NCI-H1048 (cell line): ENCODE results near the gene HPCAL1.

Experiments used
- DNase-seq: peaks from one replicate; lab custom pipeline; 2025; lab: John Stamatoyannopoulos, UW

The HPCAL1 gene

GRCh38 chr2:10337449-10338269 lies 35.0 kb downstream of the HPCAL1 start:
- no peak for DNase-seq

DNA sequence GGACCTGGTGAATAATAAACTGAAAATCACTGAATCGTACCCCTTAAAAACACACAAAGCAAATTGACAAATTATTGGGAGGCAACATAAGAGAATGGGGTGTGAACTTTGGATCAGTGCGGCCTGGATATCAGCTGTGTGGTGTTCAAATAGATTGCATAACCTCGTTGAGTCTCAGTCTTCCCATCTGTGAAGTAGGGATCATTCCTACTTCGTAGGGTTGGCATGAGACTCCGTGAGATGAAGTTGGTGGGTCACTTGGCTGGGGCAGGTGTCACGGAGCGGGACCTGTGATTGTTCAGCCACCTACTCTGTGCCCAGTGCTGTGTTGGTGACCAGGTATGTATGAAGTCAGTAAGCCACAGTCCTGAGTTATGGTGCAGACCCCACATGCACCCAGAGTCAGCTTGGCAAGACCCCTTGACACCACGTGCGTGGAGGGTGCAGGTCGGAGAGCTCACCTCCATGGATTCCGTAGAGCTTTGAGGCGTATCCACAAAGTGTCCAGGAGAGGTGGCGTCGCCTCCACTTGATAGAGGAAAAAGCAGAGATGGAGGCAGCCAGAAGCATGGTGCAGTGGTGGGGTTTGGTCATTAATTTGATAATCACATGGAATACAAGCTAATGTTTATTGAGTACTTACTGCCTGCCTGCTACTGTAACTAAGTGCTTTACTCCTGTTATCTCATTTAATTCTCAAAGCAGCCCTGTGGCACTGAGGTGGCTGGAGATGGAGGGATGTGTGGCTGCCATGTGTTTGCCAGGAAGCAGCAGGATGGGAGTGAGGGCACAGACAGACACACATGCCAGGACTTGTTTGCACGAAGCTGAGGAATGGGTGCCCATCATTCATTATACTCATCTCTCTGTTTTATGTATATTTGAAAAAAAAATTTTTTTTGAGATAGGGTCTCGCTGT lies 35.8 kb downstream of the HPCAL1 start:
- no peak for DNase-seq

DNA sequence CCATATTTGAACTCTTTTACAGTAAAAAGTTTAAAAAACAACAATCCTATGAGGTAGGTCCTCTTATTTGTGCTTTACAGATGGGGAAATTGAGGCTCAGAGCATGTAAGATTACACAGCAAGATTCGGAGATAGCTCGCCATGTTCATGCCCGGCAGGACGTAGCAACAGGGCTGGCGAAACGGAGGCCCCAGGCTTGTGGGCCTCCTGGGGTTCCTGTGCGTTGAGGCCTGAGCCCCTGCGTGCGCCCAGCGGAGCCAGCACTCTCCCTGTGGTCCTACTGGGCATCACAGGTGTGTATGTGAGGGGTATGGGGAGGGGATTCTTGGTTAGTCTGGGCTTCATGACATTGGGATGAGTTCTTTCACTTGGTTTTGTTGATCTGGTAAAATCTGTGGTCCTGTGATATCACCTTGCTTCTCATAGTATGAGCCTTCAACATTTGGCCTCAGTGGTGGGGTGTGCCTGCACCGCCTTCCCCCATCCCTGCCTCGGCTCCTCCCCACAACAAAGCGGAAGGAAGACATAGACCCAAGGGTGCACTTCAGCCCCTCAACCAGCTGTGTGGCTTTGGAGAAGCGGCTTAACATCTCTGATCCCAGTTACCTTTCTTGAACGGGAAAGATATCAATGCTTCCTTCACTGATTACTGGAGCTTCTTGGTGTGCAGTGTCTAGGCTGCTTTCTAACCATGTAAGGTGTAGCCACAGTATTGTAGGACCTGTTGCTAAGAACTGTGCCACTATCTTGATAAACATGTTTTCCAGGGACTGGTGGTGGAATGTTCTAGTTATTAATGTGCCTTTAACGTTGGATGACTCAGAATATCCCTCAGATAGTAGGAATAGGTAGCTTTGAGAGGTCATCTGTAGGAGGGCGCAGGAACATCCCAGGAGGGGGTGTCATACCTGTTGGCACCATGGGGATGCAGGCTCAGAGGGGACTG lies 37.2 kb downstream of the HPCAL1 start:
- DNase-seq = no peak

GRCh38 chr2:10340593-10340975 lies 37.9 kb downstream of the HPCAL1 start:
- DNase-seq = no peak

- DNase-seq = no peak
Observed at GRCh38 chr2:10341193-10341592, 38.5 kb downstream of the HPCAL1 start.

DNA sequence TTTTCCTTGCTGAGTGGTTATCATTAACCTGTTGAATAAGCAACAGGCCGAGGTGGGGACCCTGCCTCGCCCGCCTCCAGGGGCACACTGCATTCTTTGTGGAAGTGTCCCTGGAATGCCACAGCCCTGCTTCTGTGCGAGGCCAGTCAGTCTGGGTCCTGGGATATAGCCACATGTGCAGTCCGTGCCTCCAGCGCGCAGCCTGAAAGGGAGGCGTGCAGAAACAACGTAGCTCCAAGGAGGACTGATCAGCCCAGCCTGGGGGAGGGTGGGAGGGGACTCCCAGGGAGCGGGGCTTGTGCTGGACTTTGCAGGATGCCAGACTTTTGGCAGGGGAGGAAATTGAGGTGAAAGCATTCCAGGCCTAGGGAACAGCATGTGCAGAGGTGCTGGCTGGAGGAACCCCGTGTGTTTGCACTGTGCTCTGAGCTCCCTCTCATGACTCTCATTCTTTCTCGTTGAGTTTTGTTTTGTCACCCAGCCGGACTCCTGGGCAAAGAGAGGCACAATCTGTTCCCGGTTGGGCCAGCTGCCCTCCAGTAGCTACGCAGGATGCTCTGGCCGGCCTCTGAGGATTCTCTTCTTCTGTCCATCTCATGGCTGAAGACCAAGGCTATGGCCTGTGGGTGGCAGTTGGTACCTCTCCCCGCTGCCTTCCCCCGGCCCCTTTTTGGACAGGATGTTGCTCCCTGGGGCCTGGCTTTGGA lies 39.7 kb downstream of the HPCAL1 start:
- DNase-seq = no peak

- DNase-seq = no peak
Observed at GRCh38 chr2:10343191-10343590, 40.5 kb downstream of the HPCAL1 start.

DNA sequence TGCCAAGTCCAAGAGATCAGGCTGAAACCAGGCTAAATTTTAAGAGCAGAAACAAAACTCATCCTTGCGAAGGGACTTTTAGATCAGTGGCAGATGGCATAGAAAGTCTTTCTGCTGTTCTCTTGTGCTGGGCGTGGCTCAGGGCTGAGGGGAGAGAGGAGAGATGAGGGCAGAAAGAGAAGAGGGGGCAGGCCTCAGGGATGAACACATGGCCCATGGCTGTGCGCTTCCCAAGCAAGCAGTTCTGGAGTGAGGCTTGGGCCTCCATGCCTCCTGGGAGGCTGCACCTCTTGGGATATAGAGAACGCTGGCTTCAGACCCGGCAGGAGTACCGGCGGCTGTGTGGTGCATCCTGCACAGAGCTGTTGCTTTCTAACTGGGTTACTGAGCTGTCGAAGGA lies 41.0 kb downstream of the HPCAL1 start:
- no peak for DNase-seq

DNA sequence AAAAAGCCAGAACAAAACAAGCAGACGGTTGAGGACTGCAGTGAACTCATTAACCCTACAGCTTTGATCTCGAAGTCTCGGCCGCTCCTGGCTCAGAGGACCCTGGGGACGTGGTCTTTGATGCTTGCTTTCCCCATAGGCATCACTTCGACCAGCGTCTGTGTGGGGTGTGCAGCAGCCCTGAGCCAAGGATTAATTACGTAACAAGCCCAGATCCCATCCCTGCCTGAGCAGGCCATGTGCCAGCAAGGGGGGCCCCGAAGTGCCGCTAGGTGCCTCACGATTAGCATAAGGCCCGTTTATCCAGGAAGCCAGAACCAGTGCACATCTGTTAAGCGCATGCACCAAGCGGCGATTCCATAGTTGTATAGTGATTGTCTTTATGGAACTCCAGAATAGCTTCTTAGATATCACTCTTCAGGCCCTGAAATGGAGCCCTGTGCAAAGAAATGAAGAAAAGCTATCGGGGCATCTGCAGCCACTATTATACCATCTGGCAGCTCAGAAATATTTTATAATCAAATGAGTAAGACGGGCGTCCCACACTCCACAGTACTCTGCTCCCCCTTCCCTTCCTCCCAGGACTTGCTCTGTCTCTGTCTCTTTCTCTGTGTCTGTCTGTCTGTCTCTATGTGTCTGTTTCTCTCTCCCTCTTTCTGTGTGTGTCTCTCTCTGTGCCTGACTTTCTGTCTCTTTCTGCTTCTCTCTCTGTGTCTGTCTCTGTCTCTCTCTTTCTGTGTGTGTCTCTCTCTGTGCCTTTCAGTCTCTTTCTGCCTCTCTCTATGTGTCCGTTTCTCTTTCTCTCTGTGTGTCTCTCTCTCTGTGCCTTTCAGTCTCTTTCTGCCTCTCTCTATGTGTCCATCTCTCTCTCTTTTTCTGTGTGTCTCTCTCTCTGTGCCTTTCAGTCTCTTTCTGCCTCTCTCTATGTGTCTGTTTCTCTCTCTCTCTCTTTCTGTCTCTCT lies 41.7 kb downstream of the HPCAL1 start:
- no peak for DNase-seq

GRCh38 chr2:10345126-10345525 lies 42.4 kb downstream of the HPCAL1 start:
- no peak for DNase-seq

DNA sequence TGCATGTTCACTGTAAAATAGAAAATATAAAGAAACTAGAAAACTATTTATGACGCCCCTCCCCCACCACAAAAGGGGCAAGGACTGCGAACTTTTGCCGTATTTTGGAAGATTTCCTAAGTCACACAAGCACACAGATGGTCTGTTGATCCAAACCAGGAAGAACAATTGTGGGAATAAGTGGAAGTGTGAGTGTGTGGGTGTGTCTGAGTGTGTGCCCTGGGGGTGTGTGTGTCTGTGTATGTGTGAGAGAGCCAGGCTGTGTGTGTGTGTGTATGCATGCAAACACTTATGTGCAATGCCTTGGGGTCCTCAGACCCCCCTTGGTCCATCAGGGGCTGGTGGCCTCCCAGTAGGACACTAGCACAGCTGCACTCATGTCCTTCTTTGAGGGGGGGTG lies 43.1 kb downstream of the HPCAL1 start:
- DNase-seq = no peak

DNA sequence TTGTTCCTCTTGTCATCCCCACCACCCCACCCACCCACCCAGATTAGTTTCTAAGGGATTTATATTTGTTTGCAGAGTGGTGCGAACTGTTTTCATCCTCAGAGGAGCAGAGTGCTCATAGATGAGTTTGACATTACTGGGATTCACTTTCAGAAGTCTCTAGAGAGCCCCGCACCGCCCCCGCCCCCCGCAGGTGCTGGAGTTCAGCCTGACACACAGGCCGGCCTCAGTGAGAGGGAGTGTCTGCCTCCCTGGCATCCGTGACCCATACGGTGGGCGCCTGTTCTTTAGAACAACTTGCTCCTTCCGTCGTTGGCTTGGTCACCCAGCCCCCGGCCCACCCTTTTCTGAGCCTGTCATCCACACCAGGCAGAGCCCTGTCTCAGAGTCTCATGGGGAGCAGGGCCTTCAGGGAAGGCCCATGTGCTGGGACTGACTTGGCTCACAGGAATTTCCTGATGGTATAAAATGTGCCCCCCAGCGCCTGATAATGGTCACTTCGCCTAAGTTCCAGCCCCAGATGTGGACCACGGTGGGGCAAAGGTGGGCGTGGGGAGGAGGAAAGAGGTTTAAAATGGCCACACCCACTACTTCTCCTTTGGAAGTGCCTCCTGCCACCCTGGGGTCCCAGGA lies 44.3 kb downstream of the HPCAL1 start:
- no peak for DNase-seq

DNA sequence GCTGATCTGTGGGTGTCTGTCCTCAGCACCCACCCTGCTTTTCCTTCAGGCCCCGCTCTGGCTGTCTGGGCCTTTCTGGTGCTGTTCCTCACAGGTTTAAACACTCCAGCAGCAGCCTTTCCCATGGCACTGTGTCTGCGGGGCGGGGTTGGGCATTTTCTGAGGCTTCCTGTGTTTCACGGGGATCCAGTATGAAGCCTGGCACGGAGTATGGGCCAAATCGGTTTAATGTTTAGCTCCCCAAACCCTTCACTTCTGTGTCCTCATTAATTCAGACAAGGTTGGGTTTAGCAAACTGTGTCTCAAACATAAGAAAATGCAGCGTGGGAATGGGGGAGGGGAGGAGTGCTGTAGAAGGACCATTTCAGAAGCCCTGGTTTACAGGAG lies 44.9 kb downstream of the HPCAL1 start:
- no peak for DNase-seq

DNA sequence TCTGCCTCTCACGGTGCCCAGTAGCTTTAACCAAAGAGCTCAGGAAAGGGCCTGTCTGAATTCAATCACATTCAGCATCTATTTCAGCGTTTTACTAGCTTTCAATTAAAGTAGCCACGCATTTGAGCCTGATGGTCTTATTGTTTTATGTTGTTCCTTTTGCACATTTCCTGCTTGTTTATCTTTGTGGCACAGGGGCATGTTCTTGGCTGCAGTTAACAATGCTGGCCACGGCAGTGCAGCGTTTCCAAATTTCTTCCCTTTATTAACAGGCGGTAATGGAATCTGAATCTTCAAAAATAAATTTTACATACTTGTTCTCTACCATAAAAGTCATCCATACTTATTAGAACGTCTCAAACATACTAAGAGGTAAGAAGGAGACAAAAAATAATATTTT lies 46.2 kb downstream of the HPCAL1 start:
- DNase-seq = no peak

GRCh38 chr2:10350761-10351160 lies 48.1 kb downstream of the HPCAL1 start:
- no peak for DNase-seq

- no peak for DNase-seq
Observed at GRCh38 chr2:10352361-10352760, 49.7 kb downstream of the HPCAL1 start.

GRCh38 chr2:10352972-10353371 lies 50.3 kb downstream of the HPCAL1 start:
- no peak for DNase-seq

DNA sequence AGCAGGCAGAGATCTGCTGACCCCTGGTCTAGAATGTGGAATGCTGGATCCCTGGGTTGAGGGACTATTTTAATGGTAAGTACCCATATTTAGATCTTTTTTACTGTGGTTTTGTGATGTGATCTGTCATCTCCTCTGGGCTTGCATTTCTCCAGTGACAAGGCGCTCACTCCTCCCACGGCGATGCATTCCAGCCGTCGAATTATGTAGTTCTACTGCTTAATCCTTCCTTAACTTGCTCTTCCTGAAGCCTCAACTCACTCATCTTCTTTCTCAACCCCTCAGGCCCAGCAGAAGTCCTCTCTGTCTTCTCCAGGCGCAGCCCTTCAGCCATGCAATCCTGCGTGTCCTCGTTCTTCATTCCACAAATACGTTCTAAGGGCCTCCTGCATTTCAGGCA lies 51.2 kb downstream of the HPCAL1 start:
- DNase-seq = no peak

DNA sequence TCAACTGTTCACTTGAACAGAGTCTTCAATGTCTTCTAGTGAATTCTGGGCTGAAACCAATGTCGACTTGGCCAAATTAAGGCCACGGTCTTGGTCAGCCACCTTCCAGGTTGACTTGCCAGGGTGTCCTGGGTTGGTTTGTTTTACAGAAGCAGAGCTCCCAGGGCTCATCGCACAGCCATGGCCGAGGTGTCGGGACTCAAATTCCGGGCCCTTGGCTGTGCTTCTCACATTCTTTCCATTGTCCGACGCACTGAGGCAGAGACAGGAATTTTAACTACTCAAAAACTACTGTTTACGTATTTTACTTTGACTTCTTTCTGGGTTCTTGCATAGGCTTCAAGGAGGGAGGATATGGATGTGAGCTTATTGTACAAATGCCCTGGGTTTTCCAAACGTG lies 51.7 kb downstream of the HPCAL1 start:
- no peak for DNase-seq
